Keratinocyte (primary cell): ENCODE measurements around the gene SIVA1.

Experiments used
- CTCF ChIP-seq, 3 experiments: IDR thresholded peaks in 1 of 3; conservative IDR thresholded peaks in 1 of 3; optimal IDR thresholded peaks in 1 of 3; 2 replicates in 2 of 3; 3 replicates in 1 of 3; pipeline versions ENCODE3 to v1.5.1; 2011; ENCODE audit warnings: low read length in 3 of 3, mild to moderate bottlenecking in 3 of 3, moderate library complexity in 2 of 3, control low read depth in 1 of 3, inconsistent platforms in 1 of 3; ENCODE audit not compliant: insufficient read depth in 2 of 3; ENCODE audit errors: extremely low read depth in 1 of 3
- EZH2 ChIP-seq: IDR thresholded peaks from one replicate; pipeline ENCODE4 v1.6.1; 2012; ENCODE audit warnings: inconsistent platforms, mild to moderate bottlenecking, low read length, moderate library complexity

DNA sequence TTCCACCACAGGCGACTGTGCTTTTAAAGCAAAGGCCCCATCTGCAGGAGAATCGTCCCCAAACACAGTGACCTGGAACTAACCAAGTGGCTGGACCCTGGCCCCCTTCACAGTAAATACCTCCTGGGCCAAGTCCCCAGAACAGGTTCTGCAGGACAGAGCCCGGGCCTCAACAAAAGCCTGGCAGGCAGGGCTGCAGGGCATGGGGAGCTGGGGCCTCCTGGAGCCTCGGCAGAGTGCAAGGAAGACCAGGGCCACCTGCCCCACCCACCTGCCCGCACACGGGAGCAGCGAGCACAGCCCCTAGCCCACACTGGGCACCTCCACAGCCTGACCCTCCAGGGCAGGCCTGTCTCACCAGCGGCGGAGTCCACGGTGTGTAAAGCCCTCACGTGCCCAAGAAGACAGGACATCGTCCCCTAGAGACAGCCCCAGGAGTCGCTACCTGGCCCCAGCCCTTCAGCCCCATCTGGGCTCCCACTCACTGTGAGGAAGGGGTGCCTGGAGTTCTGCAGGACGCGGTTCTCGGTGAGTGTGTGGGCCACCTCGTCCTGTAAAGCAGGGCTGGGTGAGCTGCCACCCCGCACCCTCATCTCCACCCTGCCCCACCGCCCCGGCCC, 21.6 kb downstream of the SIVA1 start:
- no peak for TF ChIP-seq CTCF (optimal IDR thresholded peaks at IDR 0.05 in 1 of 3, IDR thresholded peaks at IDR 0.05 in 1 of 3, conservative IDR thresholded peaks at IDR 0.05 in 1 of 3; ENCODE audit: extremely low read depth in 1 of 3, insufficient read depth in 2 of 3, low read length in 3 of 3)
- TF ChIP-seq EZH2 = no peak
